SW480 (cell line): ENCODE results near the gene GATA3.

Experiments used
- DNase-seq: peaks from one replicate; pipeline ENCODE4 v3.0.0-alpha.2; 2016; ENCODE audit warnings: low spot score

GATA3 gene

DNA sequence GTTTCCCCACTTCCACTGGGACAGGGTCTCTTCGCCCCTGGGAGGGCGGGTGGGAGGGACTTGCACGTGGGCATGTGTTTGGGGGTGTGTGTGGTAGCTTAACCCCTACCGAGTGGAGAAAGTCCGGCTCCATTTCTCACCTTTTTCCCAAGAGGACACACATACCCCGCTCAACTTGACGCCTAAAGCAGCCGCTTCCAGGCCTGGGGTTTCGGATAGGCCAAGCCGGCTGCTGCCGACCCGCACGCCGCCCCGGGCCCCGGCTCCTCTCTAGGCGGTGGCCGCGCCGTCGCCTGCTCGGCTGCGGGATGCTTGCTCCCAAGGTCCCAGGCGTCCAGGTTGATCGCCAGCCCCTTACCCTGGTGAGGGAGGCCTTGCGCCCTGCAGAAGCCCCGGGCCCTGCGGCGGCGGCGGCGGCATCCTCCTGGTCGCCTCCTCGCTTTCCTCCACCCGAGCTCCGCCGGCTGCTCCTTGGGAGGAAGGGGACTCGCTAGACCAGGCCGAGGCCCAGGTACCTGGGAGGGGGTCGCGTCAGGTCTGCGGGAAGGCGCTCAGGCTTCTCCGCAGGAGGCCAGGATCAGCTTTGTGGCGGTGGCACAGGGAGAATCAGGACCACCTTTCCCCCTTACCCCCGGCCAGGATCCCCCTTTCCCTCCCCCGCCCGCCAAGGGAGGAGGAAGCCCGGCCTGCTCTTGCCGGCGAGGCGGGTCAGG is 3.2 kb upstream of the GATA3 start:
- no peak for DNase-seq

DNA sequence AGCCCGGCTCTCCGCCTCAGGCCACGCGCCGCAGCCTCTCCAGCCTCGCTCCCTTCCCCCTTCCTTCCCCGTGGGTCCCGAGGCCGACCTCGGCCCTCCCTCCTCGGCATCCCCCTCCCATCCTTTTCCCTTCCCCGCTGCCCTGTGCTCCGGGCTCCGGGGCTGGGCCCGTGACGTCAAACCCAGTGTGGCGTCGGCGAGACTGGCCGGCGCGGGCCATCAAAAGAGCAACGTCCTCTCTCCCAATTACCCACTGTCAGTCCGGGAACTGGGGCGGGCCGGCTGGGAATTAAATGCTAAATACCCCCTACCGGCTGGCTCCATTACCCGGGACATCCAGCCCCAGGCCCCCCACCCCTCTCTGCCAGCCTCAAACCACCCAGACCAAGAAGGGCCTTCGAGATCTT is 2.6 kb upstream of the GATA3 start:
- DNase-seq: no peak

DNA sequence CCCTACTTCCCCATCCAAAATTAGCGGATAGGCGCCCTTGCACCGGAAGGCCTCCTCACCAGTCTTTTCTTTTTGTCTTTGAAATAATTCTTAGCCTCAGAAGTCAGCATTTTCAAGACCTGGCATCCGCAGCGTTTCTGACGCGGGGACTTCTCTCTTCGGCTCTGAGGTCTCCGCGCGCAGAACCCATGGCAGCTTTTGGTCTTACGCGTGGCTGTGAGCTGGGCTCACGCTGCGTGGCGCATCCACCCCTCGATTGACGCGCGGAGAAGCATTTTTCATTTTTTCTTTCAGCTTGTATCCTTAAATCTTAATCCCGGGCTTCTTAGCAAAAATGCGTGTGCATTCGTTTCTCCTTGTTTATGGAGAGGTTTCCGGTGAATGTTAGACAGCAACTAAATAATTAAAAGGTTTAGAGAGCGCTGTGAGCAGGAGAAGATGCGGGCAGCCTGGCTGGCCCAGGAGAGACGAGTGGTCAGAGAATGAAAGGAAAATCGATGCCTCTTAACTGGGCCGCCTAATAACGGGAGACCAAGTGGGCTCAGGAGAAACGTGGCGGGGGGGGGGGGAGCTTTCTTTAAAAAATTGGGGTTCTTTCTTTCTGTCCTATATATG is 2.0 kb upstream of the GATA3 start:
- DNase-seq: no peak

DNA sequence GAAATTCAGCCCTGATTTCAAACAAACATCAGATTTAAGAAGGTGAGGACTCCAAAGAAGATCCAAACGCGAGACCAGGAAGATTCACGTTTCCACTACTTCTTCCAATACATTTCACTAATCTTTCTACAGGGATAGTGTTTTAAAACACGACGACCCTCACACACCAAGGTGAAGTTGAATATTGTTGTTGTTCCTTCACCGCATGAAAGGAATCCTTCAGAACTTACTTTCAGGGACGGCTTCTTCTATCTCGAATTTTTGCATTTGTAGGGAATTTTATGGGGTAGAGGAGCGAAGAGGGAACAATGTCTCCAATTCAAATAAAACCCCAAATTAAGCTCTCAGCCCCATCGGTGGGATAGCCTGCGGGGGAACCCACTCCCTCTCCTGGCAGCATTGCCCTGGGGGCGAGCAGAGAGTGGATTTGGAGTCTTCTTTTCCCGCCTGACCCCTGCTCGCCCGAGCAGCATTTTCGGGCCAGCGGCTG is 1.5 kb upstream of the GATA3 start:
- DNase-seq: no peak

DNA sequence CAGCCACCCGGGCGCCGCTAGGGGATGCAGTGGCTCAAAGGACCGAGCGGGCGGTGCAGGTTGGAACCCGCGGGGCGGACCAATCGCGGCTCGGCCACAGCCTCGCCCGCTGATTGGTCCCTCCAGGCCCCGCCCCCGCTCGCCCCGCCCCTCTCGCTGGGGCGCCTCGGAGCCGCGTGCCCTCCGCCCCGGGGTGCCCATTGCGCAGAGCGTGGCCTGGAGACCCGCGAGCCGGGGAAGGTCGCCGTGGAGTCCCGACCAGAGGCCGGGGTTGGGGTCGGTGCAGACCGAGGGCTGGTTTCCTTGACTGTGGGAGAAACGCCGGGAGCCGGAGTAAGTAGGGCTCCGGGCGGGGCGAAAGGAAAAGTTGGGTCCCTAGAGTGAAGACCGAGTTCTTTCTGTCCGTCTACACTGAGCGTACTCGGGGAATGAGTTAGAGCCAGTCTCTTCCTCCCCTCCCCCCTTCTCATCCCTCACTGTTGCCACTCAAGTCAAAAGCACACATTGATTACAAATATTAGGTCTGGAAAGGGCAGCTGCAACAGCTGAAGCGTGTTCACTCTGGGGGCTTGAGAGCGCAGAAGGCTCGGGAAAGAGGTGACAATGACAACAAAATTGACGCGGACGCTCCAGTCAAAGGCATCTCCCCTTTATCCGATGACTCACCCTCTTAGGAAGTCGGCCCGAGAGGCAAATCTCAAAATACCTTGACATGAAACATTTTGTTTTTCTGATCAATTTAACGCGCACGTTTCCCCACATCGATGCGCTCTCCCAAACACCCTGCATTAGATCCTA is 843 bp upstream of the GATA3 start:
- peak; percentile 84 for DNase-seq

DNA sequence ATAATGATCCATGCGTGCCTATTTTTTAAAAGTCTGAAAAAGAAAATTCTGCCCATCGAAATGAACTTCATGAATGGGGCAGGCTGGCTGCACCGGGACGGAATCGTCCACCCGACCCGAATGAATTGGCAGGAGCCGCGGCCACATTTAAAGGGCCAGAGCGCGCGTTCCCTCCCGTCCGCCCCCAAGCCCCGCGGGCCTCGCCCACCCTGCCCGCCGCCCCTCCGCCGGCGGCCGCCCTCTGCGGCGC is 319 bp upstream of the GATA3 start:
- no peak for DNase-seq

DNA sequence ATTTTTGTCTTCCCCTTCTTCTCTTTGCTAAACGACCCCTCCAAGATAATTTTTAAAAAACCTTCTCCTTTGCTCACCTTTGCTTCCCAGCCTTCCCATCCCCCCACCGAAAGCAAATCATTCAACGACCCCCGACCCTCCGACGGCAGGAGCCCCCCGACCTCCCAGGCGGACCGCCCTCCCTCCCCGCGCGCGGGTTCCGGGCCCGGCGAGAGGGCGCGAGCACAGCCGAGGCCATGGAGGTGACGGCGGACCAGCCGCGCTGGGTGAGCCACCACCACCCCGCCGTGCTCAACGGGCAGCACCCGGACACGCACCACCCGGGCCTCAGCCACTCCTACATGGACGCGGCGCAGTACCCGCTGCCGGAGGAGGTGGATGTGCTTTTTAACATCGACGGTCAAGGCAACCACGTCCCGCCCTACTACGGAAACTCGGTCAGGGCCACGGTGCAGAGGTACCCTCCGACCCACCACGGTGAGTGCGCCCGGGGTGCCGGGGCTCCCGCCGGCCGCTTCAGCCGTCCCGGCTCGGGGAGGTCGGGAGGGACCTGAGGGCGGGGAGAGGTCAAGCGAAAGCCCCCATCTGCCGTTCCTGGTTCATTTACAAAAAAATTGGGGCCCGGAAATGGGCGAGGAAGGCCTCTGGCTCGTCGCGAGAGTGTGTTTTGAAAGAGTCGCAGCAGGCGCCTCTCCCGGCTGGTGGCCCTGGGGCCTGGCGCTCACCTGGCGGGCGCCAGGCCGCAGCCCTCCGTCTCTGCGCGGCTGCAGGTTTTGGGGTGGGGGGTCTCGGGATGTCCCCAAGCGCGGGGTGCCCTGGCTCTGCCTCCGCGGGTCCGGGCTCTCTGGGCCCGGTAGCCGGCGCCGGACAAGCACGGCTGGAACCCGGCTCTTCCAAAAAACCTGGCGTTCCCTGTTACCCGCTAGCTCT is 1.2 kb downstream of the GATA3 start:
- DNase-seq: no peak

DNA sequence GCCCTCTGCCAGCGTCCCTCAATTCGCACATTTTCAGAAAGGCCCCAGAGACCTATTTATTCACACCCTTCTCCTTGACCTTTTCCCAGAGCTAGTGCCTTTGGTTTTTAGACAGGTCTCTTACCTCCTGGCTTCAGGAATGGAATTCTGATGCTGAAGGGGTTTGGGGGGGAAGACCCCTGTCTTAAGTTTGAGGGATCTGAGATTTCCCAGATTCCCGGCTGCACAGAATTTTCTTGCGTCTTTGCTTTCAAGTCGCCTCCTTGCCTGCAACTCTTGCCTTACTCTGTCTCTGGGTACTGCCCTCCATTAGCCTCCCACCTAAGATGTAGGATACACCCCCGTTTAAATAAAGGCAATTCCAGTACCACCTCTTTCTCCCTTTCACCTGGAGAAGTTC is 1.9 kb downstream of the GATA3 start:
- no peak for DNase-seq

DNA sequence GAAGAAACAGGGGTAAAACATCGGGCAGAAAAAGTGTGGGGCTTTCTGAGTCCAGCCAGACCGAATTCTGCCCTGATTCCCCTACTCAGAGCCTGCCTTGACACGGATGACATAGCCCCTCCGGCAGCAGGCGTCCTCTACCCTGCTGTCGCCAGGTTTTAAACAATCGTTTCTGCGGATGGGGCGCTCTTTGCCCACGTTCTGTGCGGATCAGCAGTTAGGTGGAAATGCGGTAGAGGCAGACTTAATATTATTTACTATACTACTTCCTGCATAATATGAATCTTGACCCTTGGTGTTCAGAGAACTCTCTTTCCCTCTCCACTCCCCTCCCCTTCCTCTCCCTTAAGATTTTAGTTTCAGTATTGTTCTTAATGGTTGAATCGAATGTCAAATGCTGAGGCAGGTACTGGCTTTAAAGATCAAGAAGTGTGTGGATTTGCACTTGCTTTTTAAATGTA is 2.4 kb downstream of the GATA3 start:
- DNase-seq: no peak

DNA sequence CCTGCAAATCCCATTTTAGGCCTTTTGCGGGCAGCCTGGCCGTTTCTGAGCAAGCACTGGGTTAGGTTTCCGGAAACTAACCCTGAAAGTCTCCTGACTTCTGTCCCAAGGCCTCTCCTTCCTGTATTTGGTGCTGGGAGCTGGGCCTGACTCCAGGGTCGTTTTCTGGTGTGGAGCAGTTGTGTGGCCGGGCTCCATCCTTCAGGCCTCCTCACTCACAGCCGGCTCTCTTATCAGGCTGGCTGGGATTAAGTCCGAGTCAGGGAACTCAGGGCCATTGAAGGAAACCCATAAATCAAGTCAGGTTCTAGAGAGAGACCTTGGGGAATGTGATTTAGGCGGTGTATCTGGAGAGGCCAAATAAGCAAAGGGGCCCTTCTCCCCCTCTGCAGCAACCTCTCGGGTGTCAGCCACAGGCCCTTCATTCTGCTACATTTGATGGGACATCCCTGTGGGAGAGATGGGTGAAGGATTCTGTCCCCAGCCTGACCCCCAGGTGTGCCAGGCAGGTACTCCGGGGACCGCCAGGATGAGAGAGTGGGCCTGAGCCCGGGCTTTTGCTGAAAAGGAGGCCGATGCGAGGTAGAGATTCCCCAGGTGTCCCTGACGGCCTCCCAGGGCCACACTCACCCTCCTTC is 3.3 kb downstream of the GATA3 start:
- DNase-seq: no peak

DNA sequence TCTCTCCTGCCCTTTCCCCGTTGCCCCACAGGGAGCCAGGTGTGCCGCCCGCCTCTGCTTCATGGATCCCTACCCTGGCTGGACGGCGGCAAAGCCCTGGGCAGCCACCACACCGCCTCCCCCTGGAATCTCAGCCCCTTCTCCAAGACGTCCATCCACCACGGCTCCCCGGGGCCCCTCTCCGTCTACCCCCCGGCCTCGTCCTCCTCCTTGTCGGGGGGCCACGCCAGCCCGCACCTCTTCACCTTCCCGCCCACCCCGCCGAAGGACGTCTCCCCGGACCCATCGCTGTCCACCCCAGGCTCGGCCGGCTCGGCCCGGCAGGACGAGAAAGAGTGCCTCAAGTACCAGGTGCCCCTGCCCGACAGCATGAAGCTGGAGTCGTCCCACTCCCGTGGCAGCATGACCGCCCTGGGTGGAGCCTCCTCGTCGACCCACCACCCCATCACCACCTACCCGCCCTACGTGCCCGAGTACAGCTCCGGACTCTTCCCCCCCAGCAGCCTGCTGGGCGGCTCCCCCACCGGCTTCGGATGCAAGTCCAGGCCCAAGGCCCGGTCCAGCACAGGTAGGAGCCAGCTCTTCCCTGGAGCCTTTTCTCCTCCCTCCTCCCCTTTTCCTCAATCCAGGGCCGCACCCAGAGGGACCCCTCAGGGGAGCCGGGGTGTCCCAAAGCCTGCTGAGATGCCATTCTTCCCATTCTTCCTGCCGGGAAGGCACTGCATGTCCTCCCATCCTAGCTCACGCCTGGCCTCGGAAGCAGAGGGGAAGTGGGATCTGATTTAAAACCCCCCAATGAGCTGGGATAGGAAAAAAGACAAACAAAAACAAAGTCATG is 4.0 kb downstream of the GATA3 start:
- DNase-seq: no peak

DNA sequence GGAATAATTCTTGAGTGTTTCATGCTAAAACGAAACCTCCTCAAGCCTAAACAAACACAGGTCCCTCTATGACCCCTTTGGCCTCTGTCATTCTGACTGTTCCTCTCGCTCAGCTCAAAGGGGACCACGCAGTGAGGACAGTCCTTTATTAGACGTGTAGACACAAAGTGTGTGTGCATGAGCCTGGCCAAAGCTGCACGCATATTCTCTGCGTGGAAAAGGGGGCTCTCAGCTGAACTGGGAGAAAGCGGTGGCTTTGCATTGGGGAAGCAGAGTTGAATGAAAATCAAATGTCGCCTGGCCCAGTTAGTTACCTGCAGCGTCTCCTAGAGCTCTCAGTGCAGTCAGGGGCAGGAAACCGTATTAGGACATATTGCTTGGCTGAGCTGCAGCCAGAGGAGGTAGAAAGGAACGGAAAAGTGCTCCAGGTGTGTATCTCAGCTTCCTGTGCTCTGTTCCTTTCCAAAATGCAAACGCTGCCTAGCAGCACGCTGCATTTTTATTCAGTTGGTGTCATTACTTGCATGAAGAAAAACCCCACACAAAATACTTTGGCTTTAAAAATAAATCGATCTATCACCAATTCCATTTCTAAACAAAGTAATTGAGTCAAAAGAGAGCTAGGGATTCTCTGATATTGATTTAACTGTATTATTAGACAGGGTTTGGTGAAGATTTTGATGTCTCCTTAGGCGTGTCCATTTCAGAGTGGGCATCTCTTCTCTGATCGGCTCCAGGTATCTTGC is 4.9 kb downstream of the GATA3 start:
- no peak for DNase-seq

DNA sequence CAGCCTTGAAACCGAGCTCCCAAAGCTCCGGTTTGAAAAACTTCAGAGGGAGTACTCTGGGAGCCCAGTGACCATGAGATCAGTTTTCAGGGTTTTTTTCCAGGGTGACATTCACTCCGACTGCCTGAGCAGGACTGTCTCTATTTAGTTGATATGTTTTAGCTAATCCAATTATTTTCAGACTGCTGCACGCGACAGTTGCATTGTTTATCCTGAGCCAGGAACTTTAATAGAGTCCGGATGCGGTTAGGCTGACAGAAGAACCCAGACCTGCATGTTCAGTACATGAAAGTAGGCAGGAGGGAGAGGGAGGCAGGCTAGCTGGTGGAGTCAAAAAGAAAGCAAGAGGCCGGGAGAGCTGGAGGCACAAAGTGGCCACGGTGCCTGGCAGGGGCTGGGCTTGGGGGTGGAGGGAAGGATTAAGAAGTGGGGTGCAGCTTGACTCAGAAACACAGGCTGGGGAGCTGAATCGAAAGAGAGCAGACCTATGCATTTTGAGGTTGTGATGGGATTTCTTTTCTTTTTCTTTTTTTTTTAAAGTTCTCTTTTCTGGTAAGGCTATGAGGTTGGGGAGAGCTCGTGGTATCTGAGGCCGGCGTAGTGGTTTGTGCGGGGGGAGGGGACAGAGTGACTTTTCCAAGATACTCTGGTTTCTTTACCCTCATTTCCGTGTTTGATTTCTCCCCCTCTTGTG is 5.7 kb downstream of the GATA3 start:
- no peak for DNase-seq

DNA sequence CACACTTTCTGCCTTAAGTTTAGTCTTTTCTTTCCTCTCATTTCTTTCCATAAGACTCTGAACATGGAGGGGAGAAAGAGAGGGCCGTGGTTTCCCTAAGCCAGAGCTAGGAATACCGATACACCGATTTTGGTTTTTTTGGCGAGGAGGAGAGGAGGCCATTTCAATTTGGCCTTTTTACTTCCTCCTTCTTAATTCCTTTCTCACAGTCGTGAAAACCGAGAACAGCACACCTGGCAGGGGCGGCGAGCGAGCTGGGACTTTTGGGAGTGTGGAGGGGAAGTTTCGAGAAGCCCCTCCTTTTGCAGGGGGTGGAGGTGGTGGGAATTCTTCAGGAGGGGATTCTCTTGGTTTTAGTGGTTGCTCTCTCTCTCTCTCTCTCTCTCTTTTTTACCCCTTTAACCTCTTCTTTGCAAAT is 6.2 kb downstream of the GATA3 start:
- DNase-seq: no peak

DNA sequence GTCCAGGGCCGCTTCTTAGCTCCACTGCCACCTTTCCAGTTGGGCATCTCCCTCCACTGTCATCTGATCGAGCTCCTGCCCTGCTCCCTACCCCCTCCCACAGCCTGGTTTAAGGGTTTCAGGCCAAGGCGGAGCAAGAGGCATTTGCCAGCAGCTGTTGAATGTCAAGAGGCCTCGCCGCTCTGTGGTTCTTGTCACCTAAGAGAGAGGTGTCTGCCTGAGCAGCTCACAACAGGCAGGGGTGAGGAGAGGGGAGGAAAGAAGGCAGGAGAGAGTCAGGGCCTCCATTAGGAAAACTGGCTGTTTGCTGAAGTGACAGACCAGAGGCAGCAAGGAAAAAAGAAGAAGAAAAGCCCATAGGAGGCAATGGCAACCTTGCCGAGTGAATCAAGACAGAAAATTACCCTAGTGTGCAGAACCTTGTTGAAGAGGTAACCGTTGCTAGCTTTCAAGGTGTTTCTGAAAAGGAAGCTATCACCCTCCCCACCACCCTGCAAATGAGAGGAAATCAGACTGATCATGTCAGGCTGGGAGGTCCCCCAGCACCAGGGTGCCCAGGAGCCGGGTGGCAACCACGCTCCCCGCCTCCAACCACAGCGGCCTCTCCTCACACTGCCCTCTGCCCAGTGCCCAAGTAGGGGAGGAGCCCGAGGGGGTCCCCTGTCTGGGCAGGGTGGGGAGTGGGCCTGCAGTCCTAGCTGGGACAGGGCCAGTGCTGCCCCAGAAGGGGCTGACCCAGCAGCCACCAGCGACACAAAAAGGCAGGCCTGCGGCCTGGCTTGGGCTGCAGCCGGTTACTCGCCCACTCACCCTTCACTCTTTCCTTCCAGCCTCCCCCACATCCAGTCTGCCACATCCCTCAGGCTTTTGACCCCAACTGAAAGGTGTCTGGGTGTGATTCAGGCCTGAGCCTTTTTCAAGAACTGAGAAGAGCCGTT is 7.1 kb downstream of the GATA3 start:
- no peak for DNase-seq

DNA sequence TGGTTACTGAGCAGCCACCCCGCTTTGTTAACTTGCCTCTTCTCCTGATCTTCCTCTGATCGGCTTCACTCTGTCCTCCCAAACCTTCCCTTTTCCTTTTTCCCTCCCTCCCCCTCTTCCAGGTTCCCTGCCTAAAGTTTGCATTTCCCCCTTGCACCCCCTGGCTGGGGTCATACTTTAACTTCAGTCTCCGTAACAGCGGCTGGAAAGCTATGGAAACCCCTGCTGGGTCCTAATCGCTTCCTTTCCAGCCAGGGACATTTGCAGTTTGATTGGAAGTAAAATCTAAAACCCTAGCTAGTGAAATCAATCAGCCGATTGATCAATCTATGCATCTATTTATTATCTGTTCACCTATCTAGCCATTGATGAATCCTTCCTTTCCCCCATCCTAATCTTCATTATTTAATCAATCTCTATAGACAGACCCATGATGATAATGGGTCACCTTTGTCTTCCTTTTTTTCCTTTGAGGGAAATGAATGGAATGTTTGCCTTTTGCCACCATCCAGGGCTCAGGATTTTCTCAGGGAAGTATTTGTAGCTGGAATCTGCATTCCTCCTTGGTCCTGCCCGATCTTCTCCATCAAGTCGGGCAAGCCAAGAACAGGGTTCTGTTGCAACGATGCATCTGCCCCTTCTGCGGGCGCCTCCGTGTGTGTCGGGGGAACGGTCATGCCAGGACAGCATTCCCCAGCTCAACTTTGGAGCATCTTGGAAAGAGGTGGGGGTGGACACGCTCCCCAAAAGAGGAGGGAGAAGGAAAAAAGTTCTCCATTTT is 8.8 kb downstream of the GATA3 start:
- no peak for DNase-seq

DNA sequence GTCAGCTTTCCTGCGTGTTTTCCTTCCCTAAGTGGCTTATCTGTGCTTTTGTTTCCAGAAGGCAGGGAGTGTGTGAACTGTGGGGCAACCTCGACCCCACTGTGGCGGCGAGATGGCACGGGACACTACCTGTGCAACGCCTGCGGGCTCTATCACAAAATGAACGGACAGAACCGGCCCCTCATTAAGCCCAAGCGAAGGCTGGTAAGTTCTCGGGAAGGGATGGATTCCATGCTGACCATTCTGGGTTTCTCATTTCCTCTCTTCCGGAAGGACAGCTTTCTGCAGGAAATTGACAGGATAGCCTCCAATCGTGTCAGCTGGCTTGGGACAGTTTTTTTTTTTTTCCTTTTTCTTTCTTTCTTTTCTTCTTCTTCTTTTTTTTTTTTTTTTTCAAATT is 9.4 kb downstream of the GATA3 start:
- no peak for DNase-seq
